ENCODE results near the gene AOC2. TPM values are rescaled to one million over a fixed set of nuclear protein-coding genes. Genes with fewer than 3 reads are reported as not detected.
A peak's percentile ranks its signal among the peaks of the same experiment; 100 is the strongest.

The AOC2 gene
- total and polyA plus RNA-seq, 10 of the 15 experiments (the other 5 are each of a cell fraction or from before 2014, with no cell fraction given): 0.08 to 1.9 (median 0.62) TPM

GRCh38 chr17:42832934-42833766 is 11.2 kb upstream of the AOC2 start, which contains the start of gene PSME3:
PSME3 (plus strand) TSS chr17:42833397; CDS start chr17:42833632, 235 bp downstream.
- H3K9ac ChIP-seq (ENCODE audit: control insufficient read depth, insufficient read depth, low read length): peak within 1 kb of the TSS; percentile 90
- H2AFZ ChIP-seq (ENCODE audit: control insufficient read depth, low read depth, low read length): peak within 1 kb of the TSS; percentile 96
- RAD21 ChIA-PET (ENCODE audit: unreplicated experiment): interaction anchor here (0.6 to 1.8 kb wide), 5 partner anchors 9 to 285 kb away, joined by 3 to 5 read pairs (median 3); partner anchors contain the start of genes BECN1, PSMC3IP and RPL27
- WGBS (ENCODE audit: insufficient coverage, insufficient replicate concordance, low lambda C conversion rate, missing lambda C conversion rate): under 1% methylated on average over 65 of the region's 71 CpGs
- peak within 1 kb of the TSS; percentile 93 for H3K4me3 ChIP-seq
- no peaks in the 10 kb centered on the region; the same call in 2 of the 3 replicates for H3K9me3 ChIP-seq (replicated peaks; ENCODE audit: control insufficient read depth, insufficient read depth, low read length)
- H3K36me3 ChIP-seq (ENCODE audit: control insufficient read depth in 2 of 2, insufficient read depth in 2 of 2, low read length in 1 of 2): peaks cover 2 to 12% of the 10 kb centered on the region in 2 experiments; a peak in 3 of 4 replicates
- peak within 1 kb of the TSS; percentile 92 for H3K27ac ChIP-seq (ENCODE audit: control insufficient read depth, insufficient read depth)
- SMC1A ChIA-PET (ENCODE audit: uncharacterized antibody, unreplicated experiment): interaction anchor here (1.2 to 3.6 kb wide), 4 partner anchors 9 to 255 kb away, joined by 3 to 14 read pairs (median 7); partner anchors contain the start of genes BECN1 and RPL27
- no peaks in the 10 kb centered on the region for H3K27me3 ChIP-seq (replicated peaks in 1 of 2; ENCODE audit: control insufficient read depth in 2 of 2, insufficient read depth in 2 of 2, low read length in 1 of 2)
- peaks cover 30% of the 10 kb centered on the region for H3K79me2 ChIP-seq (ENCODE audit: control insufficient read depth, insufficient read depth, low read length)
- in situ Hi-C loops (cut with MboI): no loop called here
- DNase-seq (ENCODE audit: low read depth, low spot score): peak; percentile 59
- peak; percentile 95 for ATAC-seq
- CTCF ChIA-PET: interaction anchor here (0.7 to 6.8 kb wide), 9 partner anchors 10 to 651 kb away, joined by 3 to 81 read pairs (median 3); partner anchors contain the start of genes BECN1, DHX8, PSMC3IP and RAMP2
- H3K4me1 ChIP-seq (ENCODE audit: control insufficient read depth, insufficient read depth, low read length): peaks cover 5% of the 10 kb centered on the region; the same call in 1 of the 2 replicates
- TSS peak; percentile 93 for BruUV-seq (replicated peaks)
- H4K20me1 ChIP-seq (ENCODE audit: control insufficient read depth, insufficient read depth): no peaks in the 10 kb centered on the region
- H3K4me2 ChIP-seq (ENCODE audit: control insufficient read depth, insufficient read depth): peak within 1 kb of the TSS; percentile 82
- intact Hi-C loops (cut with micrococcal nuclease; ENCODE audit: unreplicated experiment): no loop called here
- POLR2A ChIA-PET: interaction anchor here (0.5 to 3.1 kb wide), 6 partner anchors 10 to 295 kb away, joined by 3 to 25 read pairs (median 4); partner anchors contain the start of genes BECN1 and RPL27
- FAIRE-seq: peak; percentile 84
- TF ChIP-seq BMI1 (IDR thresholded peaks at IDR 0.05; ENCODE audit: borderline replicate concordance): no peak
- 0 out of 2 replicates have a peak, but pooled peaks have one; percentile 59 for TF ChIP-seq ESRRA (IDR thresholded peaks at IDR 0.05; ENCODE audit: low read length)
- no peak for TF ChIP-seq ZNF622 (IDR thresholded peaks at IDR 0.05)
- no peak for TF ChIP-seq HSF1 (IDR thresholded peaks at IDR 0.05; ENCODE audit: low read depth, low read length)
- TF ChIP-seq MYB (IDR thresholded peaks at IDR 0.05; ENCODE audit: borderline replicate concordance, low read depth, low read length): no peak
- no peak for TF ChIP-seq EZH2 (IDR thresholded peaks at IDR 0.05; ENCODE audit: borderline replicate concordance, control insufficient read depth, low read depth, low read length)
- peak; percentile 99 for TF ChIP-seq CREM (IDR thresholded peaks at IDR 0.05; ENCODE audit: low read depth)
- no peak for TF ChIP-seq NFYA (IDR thresholded peaks at IDR 0.05; ENCODE audit: borderline replicate concordance, low read depth, low read length)
- TF ChIP-seq CBX3 (IDR thresholded peaks at IDR 0.05; ENCODE audit: borderline replicate concordance, low read depth): no peak
- TF ChIP-seq KDM1A (IDR thresholded peaks at IDR 0.05; ENCODE audit: borderline replicate concordance): no peak
- no peak; the same call in 2 of the 3 replicates for TF ChIP-seq POU2F2 (IDR thresholded peaks at IDR 0.05; ENCODE audit: borderline replicate concordance, low read depth, low read length)
- TF ChIP-seq BCLAF1 (IDR thresholded peaks at IDR 0.05): 0 out of 2 replicates have a peak, but pooled peaks have one; percentile 22
- TF ChIP-seq SP1 (IDR thresholded peaks at IDR 0.05; ENCODE audit: low read depth, low read length): no peak
- no peak for TF ChIP-seq ZNF24 (IDR thresholded peaks at IDR 0.05)
- TF ChIP-seq ZNF384 (IDR thresholded peaks at IDR 0.05; ENCODE audit: borderline replicate concordance, low read depth, low read length): no peak
- TF ChIP-seq FOXM1 (IDR thresholded peaks at IDR 0.05; ENCODE audit: low read depth, low read length): no peak
- TF ChIP-seq IRF5 (IDR thresholded peaks at IDR 0.05; ENCODE audit: borderline replicate concordance): no peak
- peak; percentile 82; the same call in 1 of the 2 replicates for TF ChIP-seq SMAD5 (IDR thresholded peaks at IDR 0.05; ENCODE audit: low read depth)

Data from GM12878 (cell line).